Measurements from ENCODE around the gene CCR5. TPM values are rescaled to one million over a fixed set of nuclear protein-coding genes. Genes with fewer than 3 reads are reported as not detected.
"Not testable (repeated sequence)": the region's sequence is repeated elsewhere in the genome, so short reads cannot be mapped to it uniquely, and the experiment has no call there.

The CCR5 gene
- total RNA-seq, 8 experiments from 2014 or later: 0.09 to 0.81 (median 0.40) TPM; not detected in 4

GRCh38 chr3:46393554-46394434 lies 23.0 kb downstream of the CCR5 start:
- H3K27ac ChIP-seq: no peak overlapping the region
- 0 to 74% (median 66%) methylated on average over 1 to 6 of the region's 8 CpGs for WGBS, 10 experiments
- in situ Hi-C loops (cut with MboI; ENCODE audit: low pct_unique_long_range_greater_than_20kb in 2 of 9, low sequenced_read_pairs in 9 of 9, unreplicated experiment in 9 of 9): loop anchor here in 2 of 9 experiments (25.0 kb wide), 2 partner anchors 306 to 456 kb away; partner anchors contain the start of gene CXCR6 (in 1 of the 2)
- no peak overlapping the region for H3K4me3 ChIP-seq
- peak in 3 of 8 experiments; percentile 19 to 80 (median 65) for ATAC-seq (replicated peaks in 6 of 8)
- no peaks in the 10 kb centered on the region for H3K4me1 ChIP-seq (replicated peaks in 1 of 2)

GRCh38 chr3:46395210-46395661 lies 24.5 kb downstream of the CCR5 start:
- H3K4me3 ChIP-seq: no peak overlapping the region
- ATAC-seq (replicated peaks in 6 of 8): no peak
- peaks cover 0 to 5% of the 10 kb centered on the region in 2 donors for H3K4me1 ChIP-seq (replicated peaks in 1 of 2)
- H3K27ac ChIP-seq: no peak overlapping the region
- 37 to 100% (median 84%) methylated on average over 2 to 6 of the region's 6 CpGs; no CpG with 5 or more reads in 2 of the 10 experiments for WGBS, 10 experiments
- in situ Hi-C loops (cut with MboI; ENCODE audit: low pct_unique_long_range_greater_than_20kb in 2 of 9, low sequenced_read_pairs in 9 of 9, unreplicated experiment in 9 of 9): loop anchor here in 2 of 9 experiments (25.0 kb wide), 2 partner anchors 308 to 458 kb away; partner anchors contain the start of gene CXCR6 (in 1 of the 2)

GRCh38 chr3:46395766-46396530 lies 25.2 kb downstream of the CCR5 start:
- Histone ChIP-seq H3K4me3 (no peak overlapping the region), H3K4me1 (replicated peaks in 1 of 2) (peaks cover 0 to 10% of the 10 kb centered on the region in 2 donors), H3K27ac (no peak overlapping the region)
- in situ Hi-C loops (cut with MboI; ENCODE audit: low pct_unique_long_range_greater_than_20kb in 2 of 9, low sequenced_read_pairs in 9 of 9, unreplicated experiment in 9 of 9): loop anchor here in 2 of 9 experiments (25.0 kb wide), 2 partner anchors 309 to 459 kb away; partner anchors contain the start of gene CXCR6 (in 1 of the 2)
- no peak for ATAC-seq (replicated peaks in 6 of 8)
- WGBS, 10 experiments: 19 to 86% (median 60%) methylated on average over 1 to 5 of the region's 6 CpGs; no CpG with 5 or more reads in 2 of the 10 experiments

- Histone ChIP-seq H3K27ac (no peak overlapping the region), H3K4me1 (replicated peaks in 1 of 2) (peaks cover 0 to 10% of the 10 kb centered on the region in 2 donors), H3K4me3 (no peak overlapping the region)
- in situ Hi-C loops (cut with MboI; ENCODE audit: low pct_unique_long_range_greater_than_20kb in 2 of 9, low sequenced_read_pairs in 9 of 9, unreplicated experiment in 9 of 9): loop anchor here in 2 of 9 experiments (25.0 kb wide), 2 partner anchors 310 to 460 kb away; partner anchors contain the start of gene CXCR6 (in 1 of the 2)
- 74 to 100% (median 89%) methylated on average over 1 to 5 of the region's 7 CpGs; no CpG with 5 or more reads in 3 of the 10 experiments for WGBS, 10 experiments
- ATAC-seq (replicated peaks in 6 of 8): no peak
Measured at GRCh38 chr3:46397111-46397510, 26.4 kb downstream of the CCR5 start.

GRCh38 chr3:46398186-46398955 lies 27.6 kb downstream of the CCR5 start:
- Histone ChIP-seq H3K4me1 (replicated peaks in 1 of 2) (peaks cover 0 to 10% of the 10 kb centered on the region in 2 donors), H3K27ac (no peak overlapping the region), H3K4me3 (no peak overlapping the region)
- in situ Hi-C loops (cut with MboI; ENCODE audit: low pct_unique_long_range_greater_than_20kb in 2 of 9, low sequenced_read_pairs in 9 of 9, unreplicated experiment in 9 of 9): loop anchor here in 2 of 9 experiments (25.0 kb wide), 2 partner anchors 311 to 461 kb away; partner anchors contain the start of gene CXCR6 (in 1 of the 2)
- 17 to 92% (median 67%) methylated on average over 2 to 6 of the region's 6 CpGs for WGBS, 10 experiments
- no peak for ATAC-seq (replicated peaks in 6 of 8)

- Histone ChIP-seq H3K4me1 (replicated peaks in 1 of 2) (peaks cover 0 to 10% of the 10 kb centered on the region in 2 donors), H3K27ac (no peak overlapping the region), H3K4me3 (no peak overlapping the region)
- 80 to 100% (median 100%) methylated on average over 1 to 2 of the region's 2 CpGs; no CpG with 5 or more reads in 3 of the 10 experiments for WGBS, 10 experiments
- no peak for ATAC-seq (replicated peaks in 6 of 8)
- in situ Hi-C loops (cut with MboI; ENCODE audit: low pct_unique_long_range_greater_than_20kb in 2 of 9, low sequenced_read_pairs in 9 of 9, unreplicated experiment in 9 of 9): loop anchor here in 2 of 9 experiments (25.0 kb wide), 2 partner anchors 312 to 462 kb away; partner anchors contain the start of gene CXCR6 (in 1 of the 2)
Measured at GRCh38 chr3:46399098-46399497, 28.4 kb downstream of the CCR5 start.

GRCh38 chr3:46399557-46399956 lies 28.8 kb downstream of the CCR5 start:
- in situ Hi-C loops (cut with MboI; ENCODE audit: low pct_unique_long_range_greater_than_20kb in 2 of 9, low sequenced_read_pairs in 9 of 9, unreplicated experiment in 9 of 9): loop anchor here in 2 of 9 experiments (25.0 kb wide), 2 partner anchors 312 to 462 kb away; partner anchors contain the start of gene CXCR6 (in 1 of the 2)
- ATAC-seq (replicated peaks in 6 of 8): no peak
- peaks cover 0 to 10% of the 10 kb centered on the region in 2 donors for H3K4me1 ChIP-seq (replicated peaks in 1 of 2)
- WGBS, 10 experiments: 7 to 90% (median 71%) methylated on average over 1 to 2 of the region's 2 CpGs
- no peak overlapping the region for H3K27ac ChIP-seq
- H3K4me3 ChIP-seq: no peak overlapping the region

- in situ Hi-C loops (cut with MboI; ENCODE audit: low pct_unique_long_range_greater_than_20kb in 2 of 9, low sequenced_read_pairs in 9 of 9, unreplicated experiment in 9 of 9): loop anchor here in 2 of 9 experiments (25.0 kb wide), 2 partner anchors 313 to 463 kb away; partner anchors contain the start of gene CXCR6 (in 1 of the 2)
- WGBS, 10 experiments: 0 to 55% (median 45%) methylated on average over 1 to 8 of the region's 8 CpGs; no CpG with 5 or more reads in 1 of the 10 experiments
- Histone ChIP-seq H3K4me3 (no peak overlapping the region), H3K4me1 (replicated peaks in 1 of 2) (peaks cover 0 to 10% of the 10 kb centered on the region in 2 donors), H3K27ac (no peak overlapping the region)
- ATAC-seq (replicated peaks in 6 of 8): peak in 7 of 8 experiments; percentile 53 to 98 (median 90)
Measured at GRCh38 chr3:46400000-46400734, 29.4 kb downstream of the CCR5 start.

GRCh38 chr3:46400846-46401245 lies 30.1 kb downstream of the CCR5 start:
- no peak overlapping the region for H3K27ac ChIP-seq
- WGBS, 10 experiments: 52 to 84% (median 70%) methylated on average over 2 to 5 of the region's 5 CpGs; no CpG with 5 or more reads in 1 of the 10 experiments
- in situ Hi-C loops (cut with MboI; ENCODE audit: low pct_unique_long_range_greater_than_20kb in 2 of 9, low sequenced_read_pairs in 9 of 9, unreplicated experiment in 9 of 9): no loop called here

GRCh38 chr3:46401579-46401978 lies 30.8 kb downstream of the CCR5 start:
- Histone ChIP-seq H3K27ac (no peak overlapping the region), H3K4me1 (replicated peaks in 1 of 2) (peaks cover 0 to 10% of the 10 kb centered on the region in 2 donors), H3K4me3 (no peak overlapping the region)
- ATAC-seq (replicated peaks in 6 of 8): no peak
- in situ Hi-C loops (cut with MboI; ENCODE audit: low pct_unique_long_range_greater_than_20kb in 2 of 9, low sequenced_read_pairs in 9 of 9, unreplicated experiment in 9 of 9): no loop called here
- 83 to 100% (median 100%) methylated on average over 2 of the region's 2 CpGs; no CpG with 5 or more reads in 7 of the 10 experiments for WGBS, 10 experiments

More at GRCh38 chr3:46400846-46401245, 30.1 kb downstream of the CCR5 start:
- no peak for ATAC-seq (replicated peaks in 6 of 8)
- Histone ChIP-seq H3K4me1 (replicated peaks in 1 of 2) (peaks cover 0 to 10% of the 10 kb centered on the region in 2 donors), H3K4me3 (no peak overlapping the region)

- WGBS, 10 experiments: 25 to 97% (median 86%) methylated on average over 2 to 4 of the region's 4 CpGs; no CpG with 5 or more reads in 1 of the 10 experiments
- H3K27ac ChIP-seq; ATAC-seq (replicated peaks in 6 of 8); in situ Hi-C loops (cut with MboI; ENCODE audit: low pct_unique_long_range_greater_than_20kb in 2 of 9, low sequenced_read_pairs in 9 of 9, unreplicated experiment in 9 of 9); H3K4me3 ChIP-seq: not testable (repeated sequence)
- peaks cover 0 to 10% of the 10 kb centered on the region in 2 donors for H3K4me1 ChIP-seq (replicated peaks in 1 of 2)
Measured at GRCh38 chr3:46402902-46403301, 32.2 kb downstream of the CCR5 start.

Data from motor neuron (in vitro differentiated cells).